Endothelial cell of umbilical vein (primary cell): ENCODE data around the gene PARM1. TPM values are rescaled to one million over a fixed set of nuclear protein-coding genes. Genes with fewer than 3 reads are reported as not detected.

Experiments
- BruUV-seq: library from RNA; stranded (reverse); fragments of 400-500 nt; replicated peaks from 2 replicates; lab custom pipeline; 2021; lab: Mats Ljungman, UMichigan
- CTCF ChIA-PET: fragments of 300-600, 350-600 bp; sonication (Branson Sonifier 250); formaldehyde crosslinking; loops from one replicate; lab custom pipeline; 2021; ENCODE audit warnings: antibody characterized with exemption, inconsistent platforms; lab: Charles Lee
- POLR2A ChIA-PET: fragments of 300-600, 350-600 bp; sonication (Branson Sonifier 250); formaldehyde crosslinking; loops from one replicate; lab custom pipeline; 2021; ENCODE audit warnings: antibody characterized with exemption, inconsistent platforms; lab: Charles Lee
- DNase-seq: peaks from one replicate; pipeline ENCODE4 v3.0.0-alpha.2; 2011; ENCODE audit warnings: low read depth, low spot score
- FAIRE-seq: peaks from 2 replicates; lab custom pipeline; 2011; peaks lifted over from hg19 to GRCh38; lab: Jason Lieb, UNC
- H2AFZ ChIP-seq: 2 replicates; pipeline ENCODE4 v1.6.0; 2012; ENCODE audit warnings: low read depth, low read length, control low read depth, inconsistent platforms
- H3K27ac ChIP-seq: 2 replicates; pipeline ENCODE4 v1.5.1; 2011; ENCODE audit warnings: low read depth, mild to moderate bottlenecking, control low read depth, low read length, moderate library complexity; ENCODE audit not compliant: insufficient read depth
- H3K27me3 ChIP-seq, 2 experiments: 2 replicates each; pipeline versions ENCODE4 v1.6.0 to v1.6.1; 2011; ENCODE audit warnings: low read length in 2 of 2, mixed read lengths in 1 of 2; ENCODE audit not compliant: control insufficient read depth in 2 of 2, insufficient read depth in 2 of 2
- H3K36me3 ChIP-seq, 2 experiments: 2 replicates in 1 of 2; 3 replicates in 1 of 2; pipeline ENCODE4 v1.5.1; 2011; ENCODE audit warnings: low read length in 2 of 2, mild to moderate bottlenecking in 1 of 2, moderate library complexity in 1 of 2; ENCODE audit not compliant: control insufficient read depth in 2 of 2, insufficient read depth in 2 of 2; ENCODE audit errors: extremely low read depth in 1 of 2
- H3K4me1 ChIP-seq: 3 replicates; pipeline ENCODE4 v1.5.1; 2011; ENCODE audit warnings: mild to moderate bottlenecking, low read length; ENCODE audit not compliant: control insufficient read depth, insufficient read depth; ENCODE audit errors: extremely low read depth
- H3K4me2 ChIP-seq: 2 replicates; pipeline ENCODE4 v1.6.1; 2011; ENCODE audit warnings: low read length, control low read depth, mixed read lengths; ENCODE audit not compliant: insufficient read depth
- H3K4me3 ChIP-seq, 3 experiments: fragments of 200-600 bp in 1 of 3; sonication (generic), shearing (Covaris generic) in 1 of 3; replicated peaks in 1 of 3; 2 replicates each; pipeline ENCODE4 v1.5.1; 2011 to 2016; ENCODE audit warnings: control low read depth in 3 of 3, low read length in 3 of 3, mild to moderate bottlenecking in 2 of 3, inconsistent platforms in 1 of 3, low read depth in 1 of 3, moderate library complexity in 1 of 3; ENCODE audit not compliant: insufficient read depth in 1 of 3
- H3K79me2 ChIP-seq: 2 replicates; pipeline ENCODE4 v1.6.0; 2012; ENCODE audit warnings: low read length, inconsistent platforms; ENCODE audit not compliant: control insufficient read depth, insufficient read depth
- H3K9ac ChIP-seq: replicated peaks from 2 replicates; pipeline ENCODE3; 2011; ENCODE audit warnings: low read length, control low read depth; ENCODE audit not compliant: insufficient read depth; ENCODE audit errors: extremely low read depth
- H3K9me1 ChIP-seq: replicated peaks from 3 replicates; pipeline ENCODE4 v1.6.0; 2011; ENCODE audit warnings: mild to moderate bottlenecking, low read length; ENCODE audit not compliant: control insufficient read depth, insufficient read depth; ENCODE audit errors: extremely low read depth
- H3K9me3 ChIP-seq: replicated peaks from 2 replicates; pipeline ENCODE4 v1.5.1; 2012; ENCODE audit warnings: low read length, inconsistent platforms; ENCODE audit not compliant: control insufficient read depth, insufficient read depth
- H4K20me1 ChIP-seq: replicated peaks from 2 replicates; pipeline ENCODE3; 2011; ENCODE audit warnings: mild to moderate bottlenecking, low read length; ENCODE audit not compliant: control insufficient read depth, insufficient read depth; ENCODE audit errors: extremely low read depth
- CTCF ChIP-seq, 2 donors: IDR thresholded peaks; 1 replicate in 1 of 2; 2 replicates in 1 of 2; pipeline ENCODE4 v1.5.1; 2011; ENCODE audit warnings: low read length in 2 of 2, mild to moderate bottlenecking in 2 of 2, moderate library complexity in 2 of 2, control low read depth in 1 of 2, inconsistent platforms in 1 of 2, low read depth in 1 of 2; ENCODE audit not compliant: insufficient read depth in 1 of 2; ENCODE audit errors: extremely low read depth in 1 of 2
- EZH2 ChIP-seq: IDR thresholded peaks from 2 replicates; pipeline ENCODE4 v1.6.1; 2012; ENCODE audit warnings: borderline replicate concordance, low read depth, mild to moderate bottlenecking, moderate library complexity, low read length, inconsistent platforms; ENCODE audit not compliant: severe bottlenecking
- FOS ChIP-seq: IDR thresholded peaks from 2 replicates; pipeline ENCODE4 v1.6.1; 2011; ENCODE audit warnings: mild to moderate bottlenecking, low read length, moderate library complexity, borderline replicate concordance; ENCODE audit not compliant: insufficient read depth
- GATA2 ChIP-seq: IDR thresholded peaks from 2 replicates; pipeline ENCODE4 v1.7.0; 2011; ENCODE audit warnings: low read depth, mild to moderate bottlenecking, moderate library complexity, mixed read lengths, low read length; ENCODE audit not compliant: insufficient read length, insufficient read depth
- JUN ChIP-seq: IDR thresholded peaks from 2 replicates; pipeline ENCODE4 v1.6.1; 2011; ENCODE audit warnings: borderline replicate concordance, low read depth; ENCODE audit not compliant: insufficient read length, insufficient read depth
- MYC ChIP-seq: IDR thresholded peaks from one replicate; pipeline ENCODE4 v1.6.1; 2011; ENCODE audit warnings: mild to moderate bottlenecking, low read depth, low read length
- POLR2A ChIP-seq: IDR thresholded peaks from 2 replicates; pipeline ENCODE4 v1.6.1; 2012; ENCODE audit warnings: low read depth, mild to moderate bottlenecking, control low read depth, low read length
- POLR2AphosphoS5 ChIP-seq: IDR thresholded peaks from 2 replicates; pipeline ENCODE4 v1.6.1; 2012; ENCODE audit warnings: low read depth, mild to moderate bottlenecking, control low read depth, low read length, moderate library complexity; ENCODE audit not compliant: insufficient read depth
- dilution Hi-C: fragments of 300-500 bp; cut with MboI; formaldehyde crosslinking; loops from one replicate; pipeline ENCODE4 v1.15.0; 2019; ENCODE audit warnings: low sequenced_read_pairs; ENCODE audit not compliant: extremely low pct_ligation_motif_present
- intact Hi-C: fragments of 100-400 bp; cut with micrococcal nuclease; formaldehyde crosslinking; loops from one replicate; pipeline ENCODE4 v1.10.0; 2022
- polyA plus RNA-seq, 4 experiments: library from polyadenylated mRNA; depleted of rRNA in 3 of 4; stranded (reverse) in 3 of 4; unstranded in 1 of 4; fragments of >200 nt; gene quantifications; 2 replicates each; pipeline versions ENCODE4 v1.2.1 to v1.2.3, GENCODE V29; 2011 to 2012; ENCODE audit warnings: missing spikeins in 1 of 4
- total RNA-seq: library from RNA; stranded (reverse); gene quantifications from 2 replicates; pipeline ENCODE4 v1.2.3, GENCODE V29; 2021
- TF ChIP-seq, protein P1 (sequence below): IDR thresholded peaks from 2 replicates; pipeline ENCODE4 v1.6.1; 2011; ENCODE audit not compliant: insufficient read depth, insufficient read length

PARM1 gene
- total and polyA plus RNA-seq, 2 donors (not counting 3 experiments of a cell fraction or from before 2014, with no cell fraction given): 0.01 TPM; not detected in 1

DNA sequence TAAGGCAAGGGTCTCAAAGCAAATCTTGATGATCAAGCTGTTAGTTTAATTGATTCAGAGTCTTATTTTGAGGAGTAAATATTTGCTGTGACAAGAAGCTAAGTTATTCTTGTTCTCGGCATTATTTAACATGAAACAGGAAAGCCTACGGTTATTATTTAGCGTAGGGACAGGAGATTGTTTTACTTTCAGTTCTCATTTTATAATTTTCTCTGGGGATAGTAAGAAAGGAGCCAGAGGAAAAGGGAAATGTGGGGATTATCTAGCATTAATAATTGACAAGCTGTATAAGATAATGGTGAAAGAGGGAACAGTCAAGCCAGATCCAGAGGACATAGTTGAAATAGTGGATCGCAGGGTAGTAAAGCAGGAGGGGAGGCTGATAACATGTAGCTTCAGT, 39.7 kb upstream of the PARM1 start:
- no peak overlapping the region for H2AFZ ChIP-seq
- FAIRE-seq (no peak), DNase-seq (peak; percentile 5)
- intact Hi-C loops (no loop called here), dilution Hi-C loops (no loop called here)
- no peaks in the 10 kb centered on the region for H4K20me1 ChIP-seq
- no peaks in the 10 kb centered on the region for H3K79me2 ChIP-seq
- no TSS peak for BruUV-seq
- POLR2A ChIA-PET: no interaction called here
- no peaks in the 10 kb centered on the region for H3K27me3 ChIP-seq
- no peaks in the 10 kb centered on the region for H3K9me3 ChIP-seq
- no peaks in the 10 kb centered on the region for H3K36me3 ChIP-seq
- CTCF ChIA-PET: interaction anchor here (1.0 to 1.7 kb wide), 3 partner anchors 18 to 21 kb away, joined by 3 to 6 read pairs (median 4); no protein-coding TSS in a partner anchor
- no peak overlapping the region for H3K4me2 ChIP-seq
- no peak overlapping the region for H3K27ac ChIP-seq
- H3K9ac ChIP-seq: no peak overlapping the region
- no peaks in the 10 kb centered on the region for H3K9me1 ChIP-seq
- H3K4me3 ChIP-seq: no peak overlapping the region
- TF ChIP-seq EZH2 (no peak), MYC (no peak), POLR2A (no peak), JUN (no peak), FOS (no peak), CTCF (IDR thresholded peaks at IDR 0.05; ENCODE audit: extremely low read depth in 1 of 2, insufficient read depth in 1 of 2, low read depth in 1 of 2, low read length in 2 of 2) (no peak), GATA2 (no peak), POLR2AphosphoS5 (no peak)
- TF ChIP-seq, protein P1, sequence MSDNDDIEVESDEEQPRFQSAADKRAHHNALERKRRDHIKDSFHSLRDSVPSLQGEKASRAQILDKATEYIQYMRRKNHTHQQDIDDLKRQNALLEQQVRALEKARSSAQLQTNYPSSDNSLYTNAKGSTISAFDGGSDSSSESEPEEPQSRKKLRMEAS: no peak
- H3K4me1 ChIP-seq: no peaks in the 10 kb centered on the region
